ENCODE measurements around the gene CARM1.
A peak's percentile ranks its signal among the peaks of the same experiment; 100 is the strongest.
"Not testable (repeated sequence)": the region's sequence is repeated elsewhere in the genome, so short reads cannot be mapped to it uniquely, and the experiment has no call there.

Gene CARM1

GRCh38 chr19:10870955-10871603 is at the start of gene CARM1:
Gene CARM1 (plus strand): TSS chr19:10871553. CDS start chr19:10871703, 150 bp downstream.
- DNase-seq, result peak; percentile 95

DNA sequence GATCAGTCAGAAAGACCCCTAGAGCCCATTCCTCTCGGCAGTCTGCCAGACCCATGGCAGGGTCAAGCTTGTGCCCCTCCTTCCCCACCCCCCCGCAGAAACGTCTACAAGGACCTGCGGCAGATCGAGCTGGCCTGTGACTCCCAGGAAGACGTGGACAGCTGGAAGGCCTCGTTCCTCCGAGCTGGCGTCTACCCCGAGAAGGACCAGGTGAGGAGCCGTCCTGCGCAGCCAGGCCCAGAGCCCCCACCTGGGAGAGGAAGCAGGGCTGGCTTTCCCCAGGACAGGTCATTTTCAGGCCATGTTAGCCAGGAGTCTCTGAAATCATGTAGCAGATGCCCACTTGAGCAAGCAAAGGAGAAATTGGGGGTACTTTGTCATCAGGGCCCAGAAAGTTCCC is 47.7 kb upstream of the CARM1 start:
- no peak for DNase-seq

DNA sequence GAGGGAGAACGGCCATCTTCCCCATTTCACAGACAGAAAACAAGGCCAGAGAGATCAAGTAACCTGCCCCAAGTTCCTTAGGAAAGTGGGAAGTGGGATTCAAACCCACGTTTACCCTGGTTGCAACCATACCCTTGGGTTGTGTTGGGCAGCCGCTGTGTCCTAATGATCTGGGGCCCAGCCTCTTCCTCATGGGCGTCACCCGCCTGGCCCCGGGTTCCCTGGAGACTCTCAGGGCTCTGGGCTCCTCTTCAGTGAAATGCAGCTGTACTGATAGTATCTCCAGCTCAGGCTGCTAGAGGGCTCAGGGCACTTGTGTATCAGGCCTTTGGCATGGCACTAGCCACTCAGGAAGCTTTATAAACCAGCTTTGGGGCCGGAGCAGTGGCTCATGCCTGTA is 45.1 kb upstream of the CARM1 start:
- DNase-seq, result no peak

- no peak for DNase-seq
Observed at GRCh38 chr19:10826846-10827245, 44.5 kb upstream of the CARM1 start.

DNA sequence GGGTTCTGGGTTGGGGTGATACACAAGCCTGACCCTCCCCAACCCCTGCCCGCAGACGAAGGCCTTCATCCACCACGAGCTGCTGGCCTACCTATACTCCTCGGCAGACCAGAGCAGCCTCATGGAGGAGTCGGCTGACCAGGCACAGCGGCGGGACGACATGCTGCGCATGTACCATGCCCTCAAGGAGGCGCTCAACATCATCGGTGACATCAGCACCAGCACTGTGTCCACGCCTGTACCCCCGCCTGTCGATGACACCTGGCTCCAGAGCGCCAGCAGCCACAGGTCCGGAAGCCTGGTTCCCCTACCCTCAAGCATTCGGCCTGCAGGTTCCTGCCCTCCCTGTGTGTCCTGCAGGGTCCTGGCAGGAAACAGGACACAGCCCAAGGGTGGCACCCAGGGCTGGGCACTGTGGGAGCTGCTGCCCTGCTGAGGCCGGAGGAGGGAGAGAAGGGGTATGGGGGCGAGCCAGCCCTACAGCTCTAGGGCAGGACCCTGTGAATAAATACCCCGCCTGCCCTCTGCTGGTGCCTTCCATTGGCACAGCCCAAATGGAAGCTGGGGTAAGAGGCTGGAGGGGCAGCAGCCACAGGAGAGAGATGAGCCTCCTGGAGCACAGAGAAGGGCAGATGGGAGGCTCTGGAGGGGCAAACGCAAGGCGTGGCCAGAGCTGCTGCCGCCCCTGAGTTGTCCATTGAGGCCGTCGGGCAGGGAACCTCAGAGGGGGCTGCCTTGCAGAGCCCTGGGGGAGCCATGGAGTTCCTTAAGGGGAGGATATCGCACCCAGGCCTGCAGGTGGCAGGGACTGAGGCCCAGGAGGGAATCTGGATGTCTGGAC is 42.2 kb upstream of the CARM1 start:
- DNase-seq, result no peak

DNA sequence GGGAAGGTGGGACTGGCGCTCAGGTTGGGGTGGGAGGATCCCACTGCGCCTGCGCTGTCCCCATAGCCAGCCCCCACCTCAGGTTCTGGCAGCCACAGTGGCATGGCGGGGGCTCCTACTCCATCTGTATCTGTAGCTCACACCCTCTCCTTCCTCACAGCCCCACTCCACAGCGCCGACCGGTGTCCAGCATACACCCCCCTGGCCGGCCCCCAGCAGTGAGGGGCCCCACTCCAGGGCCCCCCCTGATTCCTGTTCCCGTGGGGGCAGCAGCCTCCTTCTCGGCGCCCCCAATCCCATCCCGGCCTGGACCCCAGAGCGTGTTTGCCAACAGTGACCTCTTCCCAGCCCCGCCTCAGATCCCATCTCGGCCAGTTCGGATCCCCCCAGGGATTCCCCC is 41.4 kb upstream of the CARM1 start:
- no peak for DNase-seq

- no peak for DNase-seq
Observed at GRCh38 chr19:10830370-10830769, 41.0 kb upstream of the CARM1 start.

- DNase-seq, result no peak
Observed at GRCh38 chr19:10830931-10831779, 40.2 kb upstream of the CARM1 start.

- no peak for DNase-seq
Observed at GRCh38 chr19:10831987-10832938, 39.1 kb upstream of the CARM1 start.

GRCh38 chr19:10832939-10833296 is 38.4 kb upstream of the CARM1 start:
- DNase-seq, result no peak

DNA sequence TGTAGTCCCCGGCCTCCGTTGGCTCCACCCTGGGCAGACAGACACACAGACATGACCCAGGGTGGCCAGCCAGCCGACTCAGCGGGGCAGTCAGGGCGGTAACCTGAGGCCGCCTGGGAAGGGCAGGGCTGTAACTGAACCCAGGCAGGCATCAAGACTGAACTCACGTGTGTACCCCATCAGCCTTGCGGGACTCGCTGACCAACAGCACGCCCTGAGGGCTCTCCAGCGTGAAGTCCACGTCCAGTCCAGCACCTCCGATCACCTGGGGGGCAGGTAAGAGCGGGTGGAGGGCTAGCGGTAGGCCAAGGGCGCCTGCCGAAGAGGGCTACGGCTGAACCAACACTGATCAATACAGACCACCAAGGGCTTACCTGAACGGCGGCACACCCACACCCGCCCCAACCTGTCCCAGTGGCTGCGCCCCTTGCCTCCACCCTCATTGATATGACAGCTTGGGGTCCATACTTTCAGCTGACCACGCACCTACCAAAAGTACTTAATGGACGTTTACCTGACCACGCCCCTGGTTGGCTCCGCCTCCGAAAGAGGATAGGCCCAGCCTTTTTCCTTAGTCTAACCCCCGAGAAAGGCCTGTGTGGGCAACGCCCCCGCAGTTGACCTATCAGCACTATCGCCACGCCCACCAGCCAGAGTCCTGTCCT is 36.1 kb upstream of the CARM1 start:
- DNase-seq, result no peak

- peak; percentile 100 for DNase-seq
Observed at GRCh38 chr19:10835754-10836478, 35.4 kb upstream of the CARM1 start, which contains the start of gene TMED1. Gene TMED1 (minus strand): TSS chr19:10836212. CDS start chr19:10836191, 21 bp downstream.

- DNase-seq, result peak; percentile 64
Observed at GRCh38 chr19:10836479-10837330, 34.6 kb upstream of the CARM1 start.

DNA sequence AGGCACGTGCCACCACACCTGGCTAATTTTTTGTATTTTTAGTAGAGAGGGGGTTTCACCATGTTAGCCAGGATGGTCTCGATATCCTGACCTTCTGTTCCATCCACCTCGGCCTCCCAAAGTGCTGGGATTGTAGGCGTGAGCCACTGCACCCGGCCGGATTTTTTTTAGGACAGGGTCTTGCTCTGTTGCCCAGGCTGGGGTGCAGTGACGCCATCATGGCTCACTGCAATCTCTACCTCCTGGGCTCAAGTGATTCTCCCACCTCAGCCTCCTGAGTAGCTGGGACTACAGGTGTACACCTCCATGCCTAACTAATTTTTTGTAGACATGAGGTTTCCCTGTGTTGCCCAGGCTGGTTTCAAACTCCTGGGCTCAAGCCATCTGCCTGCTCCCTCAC is 33.7 kb upstream of the CARM1 start:
- not testable (repeated sequence) for DNase-seq

- DNase-seq, result no peak
Observed at GRCh38 chr19:10838377-10838776, 33.0 kb upstream of the CARM1 start.

DNA sequence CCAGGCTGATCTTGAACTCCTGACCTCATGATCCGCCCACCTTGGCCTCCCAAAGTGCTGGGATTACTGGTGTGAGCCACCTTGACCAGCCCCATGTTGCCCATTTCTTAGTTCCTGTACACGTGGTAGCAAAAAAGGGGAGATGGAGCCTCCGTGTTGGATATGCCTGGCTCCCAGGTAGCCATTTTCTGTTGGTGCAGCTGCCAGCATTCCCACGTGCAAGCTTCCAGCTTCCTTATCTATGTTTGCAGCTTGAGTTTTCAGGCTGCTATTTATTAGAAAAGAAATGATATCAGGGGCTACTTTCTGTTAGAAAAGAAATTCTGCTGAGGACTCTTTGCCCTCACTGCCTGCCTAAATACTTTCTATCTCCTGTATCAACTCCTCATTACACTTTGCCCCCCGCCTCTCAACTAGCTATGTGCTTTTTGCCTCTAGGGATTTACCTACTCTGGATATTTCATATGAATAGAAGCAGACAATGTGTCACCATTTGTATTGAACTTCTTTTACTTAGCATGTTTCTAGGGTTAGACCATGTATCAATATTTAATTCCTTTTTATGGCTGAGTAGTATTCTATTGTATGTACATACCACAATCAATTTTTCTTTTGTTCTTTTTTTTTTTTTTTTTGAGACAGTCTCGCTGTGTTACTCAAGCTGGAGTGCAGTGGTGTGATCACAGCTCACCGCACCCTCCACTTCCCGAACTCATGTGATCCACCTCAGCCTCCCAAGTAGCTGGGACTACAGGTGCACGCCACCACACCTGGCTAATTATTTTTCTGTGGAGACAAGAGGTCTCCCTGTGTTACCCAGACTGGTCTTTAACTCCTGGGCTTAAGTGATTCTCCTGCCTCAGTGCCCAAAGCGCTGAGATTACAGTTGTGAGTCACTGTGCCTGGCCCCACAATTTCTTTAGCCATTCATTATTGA is 32.0 kb upstream of the CARM1 start:
- no peak for DNase-seq

- no peak for DNase-seq
Observed at GRCh38 chr19:10842788-10843187, 28.6 kb upstream of the CARM1 start.

DNA sequence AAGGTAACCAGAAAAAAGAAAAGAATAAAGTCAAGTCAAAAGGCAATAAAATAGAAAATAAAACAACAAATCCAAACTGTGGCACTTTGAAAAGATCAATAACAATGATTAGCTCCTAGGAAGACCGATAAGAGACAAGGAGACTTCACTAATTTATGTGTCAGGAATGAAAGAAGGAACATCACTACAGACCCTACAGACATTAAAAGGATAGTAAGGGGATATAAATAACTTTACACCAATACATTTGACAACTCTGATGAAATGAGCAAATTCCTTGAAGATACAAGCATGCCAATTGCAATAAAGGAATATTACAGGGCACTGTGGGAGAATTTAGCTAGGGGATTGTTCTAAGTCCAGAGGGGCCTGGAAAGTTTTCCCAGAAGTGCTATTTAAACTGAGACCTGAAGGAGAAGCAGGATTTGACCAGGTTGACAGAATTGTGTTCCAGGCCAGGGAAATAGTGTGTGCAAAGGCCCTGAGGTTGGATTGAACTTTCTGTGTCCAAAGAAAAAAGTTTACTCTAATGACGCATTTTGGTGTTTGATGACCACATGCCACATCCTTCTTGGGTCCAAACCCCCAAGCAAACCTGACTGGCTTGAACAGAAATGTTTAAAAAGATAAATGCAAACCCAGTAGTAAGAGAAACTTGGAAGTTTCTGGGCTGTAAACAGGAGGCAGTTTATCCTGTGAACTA is 24.7 kb upstream of the CARM1 start:
- DNase-seq, result no peak

Data from amniotic stem cell (primary cell).